Retina (tissue), 1 donor: ENCODE results near the gene PCGF1.

ENCODE experiments used
- DNase-seq: peaks from one replicate; pipeline ENCODE4 v3.0.0-alpha.2; 2016

Gene PCGF1

GRCh38 chr2:74507145-74507925 is at the start of gene PCGF1:
Gene PCGF1 (minus strand): TSS chr2:74507695. CDS start chr2:74507668, 27 bp downstream.
- peak; percentile 100 for DNase-seq

DNA sequence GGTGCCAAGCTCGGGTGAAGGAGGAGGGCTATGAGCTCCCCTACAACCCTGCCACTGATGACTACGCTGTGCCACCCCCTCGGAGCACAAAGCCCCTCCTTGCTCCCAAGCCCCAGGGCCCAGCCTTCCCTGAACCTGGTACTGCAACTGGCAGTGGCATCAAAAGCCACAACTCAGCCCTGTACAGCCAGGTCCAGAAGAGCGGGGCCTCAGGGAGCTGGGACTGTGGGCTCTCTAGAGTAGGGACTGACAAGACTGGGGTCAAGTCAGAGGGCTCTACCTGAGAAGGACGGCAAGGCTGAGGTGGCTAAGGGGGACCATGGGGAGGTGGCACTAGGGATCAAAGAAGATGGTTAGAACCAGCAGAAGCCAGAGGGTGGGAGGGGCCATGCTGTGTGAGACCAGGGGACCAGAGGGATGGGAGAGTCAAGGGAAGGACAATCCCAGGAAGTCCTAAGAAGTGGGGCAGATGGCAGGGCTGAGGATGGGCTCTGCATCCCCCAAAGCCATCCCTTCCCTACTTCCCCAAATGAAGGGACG is 49.4 kb upstream of the PCGF1 start:
- no peak for DNase-seq

- DNase-seq, result no peak
Observed at GRCh38 chr2:74556159-74556558, 48.7 kb upstream of the PCGF1 start.

DNA sequence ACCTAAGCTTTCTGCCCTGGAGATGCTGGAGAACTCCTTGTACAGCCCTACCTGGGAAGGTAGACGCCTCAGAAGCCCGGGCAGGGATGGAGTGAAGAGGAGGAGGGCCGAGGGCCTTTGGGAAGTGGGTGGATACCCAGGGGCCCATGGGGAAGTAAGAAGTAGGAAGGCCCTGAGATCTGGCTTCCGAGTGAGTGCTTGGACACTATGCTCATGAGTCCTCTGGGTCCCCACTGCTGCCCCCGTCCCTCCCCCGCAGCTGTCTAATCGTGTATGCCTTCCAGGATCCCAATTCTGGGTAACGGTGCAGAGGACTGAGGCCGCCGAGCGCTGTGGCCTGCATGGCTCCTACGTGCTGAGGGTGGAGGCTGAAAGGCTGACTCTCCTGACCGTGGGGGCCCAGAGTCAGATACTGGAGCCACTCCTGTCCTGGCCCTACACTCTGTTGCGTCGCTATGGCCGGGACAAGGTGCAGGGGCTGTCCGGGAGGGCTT is 48.2 kb upstream of the PCGF1 start:
- DNase-seq, result no peak

DNA sequence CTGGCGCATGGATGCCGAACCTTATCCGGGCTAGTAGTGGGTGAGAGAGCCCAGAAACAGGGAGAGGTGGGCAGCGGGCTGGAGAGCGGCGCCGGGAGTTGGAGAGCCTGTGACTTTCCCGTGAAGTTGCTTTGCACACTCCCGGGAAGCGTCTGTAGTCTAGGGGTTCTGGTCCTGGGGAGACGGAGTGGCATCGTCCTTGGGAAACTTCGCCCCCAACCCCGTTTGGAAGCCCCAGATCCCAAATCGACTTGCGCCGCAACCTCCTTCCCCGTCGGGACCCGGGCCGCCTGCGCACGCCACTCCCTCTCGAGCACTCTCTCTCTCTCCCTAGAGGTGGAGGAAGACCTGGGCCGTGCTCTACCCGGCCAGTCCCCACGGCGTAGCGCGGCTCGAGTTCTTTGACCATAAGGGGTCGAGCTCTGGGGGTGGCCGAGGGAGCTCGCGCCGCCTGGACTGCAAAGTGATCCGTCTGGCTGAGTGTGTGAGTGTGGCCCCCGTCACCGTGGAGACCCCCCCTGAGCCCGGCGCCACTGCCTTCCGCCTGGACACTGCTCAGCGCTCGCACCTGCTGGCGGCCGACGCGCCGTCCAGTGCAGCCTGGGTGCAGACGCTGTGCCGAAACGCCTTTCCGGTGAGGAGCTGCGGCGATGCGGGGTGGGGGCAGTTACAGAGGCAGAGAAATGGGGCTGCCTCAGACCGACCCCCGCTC is 47.5 kb upstream of the PCGF1 start:
- peak; percentile 84 for DNase-seq

GRCh38 chr2:74553892-74554819 is 46.7 kb upstream of the PCGF1 start, which contains the start of the genes DOK1 and LOXL3:
Gene DOK1 (plus strand): TSS chr2:74554720. CDS start chr2:74554755, 35 bp downstream.
Gene LOXL3 (minus strand): TSS chr2:74553942. CDS start chr2:74552634, 1,308 bp downstream.
- peak; percentile 93 for DNase-seq

DNA sequence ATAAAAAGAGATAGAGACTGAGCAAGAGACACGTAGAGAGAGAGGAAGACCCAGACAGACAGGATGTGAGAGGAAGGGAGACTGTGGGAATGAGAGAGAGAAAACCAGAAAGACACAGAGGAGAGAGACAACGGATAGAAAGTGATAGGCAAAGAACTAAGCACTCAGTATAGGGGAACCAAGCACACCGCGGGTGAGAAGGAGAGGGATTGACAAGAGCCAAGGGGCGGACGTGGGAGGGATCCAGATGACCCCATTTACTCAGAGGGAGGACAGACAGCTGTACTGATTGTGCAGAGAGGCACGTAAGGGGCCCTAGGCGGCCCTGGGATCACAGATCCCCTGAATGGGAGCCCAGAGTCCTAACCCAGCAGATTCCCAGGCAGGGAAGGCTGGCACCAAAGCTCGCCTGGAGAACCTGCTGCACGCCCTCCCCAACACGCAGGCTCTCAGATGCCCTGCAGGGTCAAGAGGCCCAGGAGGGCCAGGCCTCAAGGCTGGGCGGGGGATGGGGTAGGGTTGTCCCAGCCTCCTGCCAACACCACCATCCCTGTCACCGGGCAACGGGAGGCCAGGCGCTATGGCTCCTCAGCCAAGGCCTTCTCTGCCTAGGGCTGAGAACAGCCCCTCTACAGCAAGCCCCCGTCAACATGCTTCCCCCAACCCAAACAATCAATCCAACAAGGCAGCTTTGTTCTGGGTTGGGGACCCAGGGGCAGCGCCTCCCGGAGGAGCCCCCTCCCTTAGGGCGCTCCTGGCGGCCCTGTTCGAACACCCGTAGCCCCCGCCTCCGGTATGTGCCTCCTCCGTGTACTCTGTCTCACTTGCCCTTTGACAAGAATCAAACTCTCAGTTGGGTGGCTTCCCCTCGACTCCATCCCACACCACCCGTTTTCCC is 45.7 kb upstream of the PCGF1 start:
- DNase-seq, result peak; percentile 84

DNA sequence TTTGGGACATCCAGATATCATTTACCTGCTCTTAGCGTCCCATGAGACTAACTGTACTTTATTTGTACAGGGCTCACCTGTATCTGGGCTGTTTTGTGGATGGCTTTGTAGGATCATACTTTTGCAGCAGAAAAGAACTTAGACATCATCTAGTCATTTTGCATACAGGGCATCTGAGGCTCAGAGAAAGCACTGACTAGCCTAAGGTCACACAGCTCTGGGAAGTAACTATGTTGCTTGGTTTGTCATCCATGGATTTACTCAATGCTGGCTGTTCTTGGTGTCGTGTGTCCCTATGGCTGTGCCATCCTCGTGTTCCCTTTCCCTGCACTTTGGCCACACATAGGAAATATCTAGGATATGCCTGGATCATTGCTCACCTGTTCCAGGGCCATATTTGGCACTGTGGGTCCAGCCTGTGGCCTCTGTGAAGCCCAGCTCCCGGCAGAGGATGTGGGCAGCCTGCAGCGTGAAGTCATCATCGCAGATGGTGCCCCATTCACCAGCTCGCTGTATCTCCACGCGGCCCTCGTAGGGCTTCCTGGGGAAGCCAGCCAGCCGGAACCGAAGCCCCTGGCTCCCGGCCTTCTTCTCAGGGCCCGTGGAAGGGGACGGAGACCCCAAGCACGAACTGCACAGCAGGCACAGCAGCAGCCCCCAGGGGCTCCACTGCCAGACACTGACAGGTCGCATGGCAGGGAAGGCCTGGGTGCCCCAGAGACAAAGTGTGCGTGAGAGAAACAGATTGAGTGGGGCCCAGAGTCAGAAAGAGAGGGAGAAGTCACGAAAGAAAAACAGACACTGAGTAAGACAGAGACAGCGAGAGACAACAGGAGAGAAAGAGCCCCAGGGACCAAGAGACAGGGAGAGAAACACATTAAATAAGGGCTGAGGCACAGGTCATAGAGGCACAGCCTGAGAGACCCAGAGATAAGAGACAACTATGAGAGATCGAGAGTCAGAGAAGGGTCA is 44.7 kb upstream of the PCGF1 start:
- peak; percentile 23 for DNase-seq

DNA sequence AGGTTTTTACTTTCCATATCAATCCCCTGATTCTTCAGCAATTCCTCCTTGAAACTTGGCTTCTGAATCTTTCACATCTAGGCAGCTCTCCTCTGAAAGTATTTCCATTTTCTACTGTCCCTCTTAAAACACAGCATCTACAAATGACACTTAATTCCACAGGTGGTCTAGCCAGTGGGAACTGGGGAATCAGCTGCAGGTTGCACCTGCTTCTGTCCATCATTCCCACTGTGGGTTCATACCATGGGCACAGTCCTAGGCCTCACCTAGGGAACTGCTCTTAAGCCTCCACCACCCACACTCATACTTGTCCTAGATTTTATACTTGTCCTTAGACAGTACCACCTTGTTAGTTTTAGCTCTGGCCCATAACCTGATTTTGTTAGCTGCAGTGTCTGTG is 44.0 kb upstream of the PCGF1 start:
- DNase-seq, result no peak

DNA sequence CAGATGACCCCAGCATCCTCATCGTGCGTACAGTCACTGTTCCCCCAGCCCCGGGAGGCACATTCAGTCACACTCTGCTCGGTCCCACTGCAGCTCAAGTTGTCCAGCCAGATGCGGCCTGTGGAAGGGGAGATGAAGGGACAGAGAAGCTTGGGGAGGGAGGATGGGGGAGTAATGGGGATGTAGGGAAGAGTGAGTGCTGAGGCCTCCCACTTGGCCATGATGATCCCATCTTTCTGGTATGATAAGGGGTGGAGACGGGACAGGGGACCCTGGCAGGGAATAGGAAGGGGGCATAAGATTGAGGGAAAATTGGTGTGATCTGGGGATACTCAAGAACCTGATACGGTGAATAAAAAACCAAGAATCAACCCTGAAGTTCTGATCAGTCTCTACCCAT is 42.7 kb upstream of the PCGF1 start:
- DNase-seq, result no peak

GRCh38 chr2:74548900-74549826 is 41.7 kb upstream of the PCGF1 start:
- peak; percentile 86 for DNase-seq

DNA sequence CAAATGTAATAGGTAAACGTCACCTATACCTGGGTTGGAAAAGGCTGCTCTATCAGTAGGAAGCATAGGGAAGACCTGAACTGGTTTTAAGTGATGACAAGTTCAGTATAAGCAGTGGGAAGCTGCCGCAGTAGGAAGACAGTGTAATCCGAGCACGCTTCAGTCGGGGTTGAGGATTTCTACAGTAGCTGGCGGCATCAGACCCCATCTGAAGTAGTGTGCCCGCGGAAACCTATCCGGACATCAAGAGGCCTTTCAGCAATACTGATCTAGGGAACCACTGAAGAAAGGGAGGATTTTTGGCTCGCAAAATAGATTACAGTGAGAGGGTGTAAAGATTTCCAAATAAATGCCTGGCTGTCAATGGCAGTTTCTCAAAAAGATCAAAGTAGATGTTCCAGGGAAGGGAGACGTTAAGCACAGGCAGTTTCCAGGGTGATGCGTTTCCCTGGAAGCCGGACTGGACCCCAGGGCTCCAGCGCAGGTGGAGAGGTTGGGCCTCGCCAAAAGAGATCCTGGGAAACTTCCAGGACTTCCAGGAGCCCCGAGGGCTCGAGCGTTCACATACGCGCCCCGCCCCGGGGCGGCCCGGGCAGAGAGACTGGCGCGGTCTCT is 40.9 kb upstream of the PCGF1 start:
- peak; percentile 58 for DNase-seq

DNA sequence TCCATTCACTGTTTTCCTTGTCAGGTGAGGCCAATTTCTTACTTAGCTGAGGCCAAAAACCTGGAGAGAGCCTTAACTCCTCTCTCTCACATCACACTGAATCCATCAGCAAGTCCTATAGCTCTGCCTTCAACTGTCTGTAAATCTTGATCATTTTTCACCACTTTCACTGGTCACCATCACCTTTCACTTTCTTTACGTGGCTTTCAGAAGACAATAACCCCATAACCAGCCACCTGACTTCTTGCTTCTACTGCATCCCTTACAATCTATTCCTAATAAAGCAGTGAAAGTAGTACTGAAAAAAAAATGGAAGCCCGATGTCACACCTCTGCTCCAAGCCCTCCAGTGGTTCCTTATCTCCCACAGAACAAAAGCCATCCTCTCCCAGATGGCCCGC is 38.5 kb upstream of the PCGF1 start:
- DNase-seq, result no peak

DNA sequence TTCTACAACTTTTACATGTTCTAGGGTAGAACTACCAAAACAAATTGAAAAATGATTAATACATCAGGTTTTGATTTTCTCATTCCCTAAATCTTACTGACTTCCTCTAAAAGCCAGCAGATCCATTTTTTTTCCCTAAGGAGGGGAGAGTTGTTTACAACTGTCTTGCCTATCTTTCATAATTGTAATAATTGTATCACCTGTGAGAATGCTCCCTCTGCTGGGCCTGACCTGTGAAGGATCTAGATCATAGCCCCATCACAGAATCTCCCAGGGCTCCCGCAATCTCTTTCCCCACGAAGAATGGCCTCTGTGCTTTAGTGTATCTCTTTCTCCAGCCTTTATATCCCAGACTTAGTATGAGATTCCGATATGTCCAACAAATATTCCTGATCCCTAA is 37.1 kb upstream of the PCGF1 start:
- no peak for DNase-seq

DNA sequence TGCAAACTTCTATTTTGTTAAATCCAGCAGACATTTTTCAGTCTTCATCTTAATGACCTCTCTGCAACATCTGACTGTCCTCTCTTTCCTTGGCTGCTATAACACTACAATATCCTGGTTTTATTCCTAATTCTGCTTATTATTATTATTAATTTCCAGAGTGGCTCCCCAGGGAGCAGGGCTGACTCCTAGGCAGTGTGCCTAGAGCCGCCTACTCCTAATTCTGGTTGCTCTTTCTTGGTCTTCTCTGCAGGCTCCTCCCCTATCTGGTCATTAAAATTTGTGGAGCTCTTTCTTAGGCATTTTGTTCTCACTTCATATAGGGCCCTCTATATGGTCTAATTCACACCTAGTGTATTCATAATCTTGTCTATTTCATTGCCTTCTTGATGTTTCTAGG is 35.5 kb upstream of the PCGF1 start:
- DNase-seq, result no peak

DNA sequence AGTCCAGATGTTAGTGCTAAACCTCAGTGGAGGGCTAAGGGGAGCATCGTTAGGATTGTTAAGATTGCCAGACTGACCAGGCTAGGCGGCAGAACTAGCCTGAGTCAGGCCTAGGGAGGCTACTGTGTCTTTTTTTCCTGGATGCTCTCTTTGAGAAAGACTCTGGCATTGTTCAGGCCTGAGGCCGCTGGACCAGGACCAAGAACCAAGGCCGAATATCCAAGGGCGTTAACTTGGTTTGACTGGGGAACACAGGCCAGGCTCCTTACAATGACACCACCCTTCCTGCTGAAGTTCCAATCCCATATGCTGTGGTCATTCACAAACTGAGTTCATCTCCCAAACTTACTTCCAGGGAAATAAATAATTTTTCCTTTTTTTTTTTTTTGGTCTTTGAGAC is 32.8 kb upstream of the PCGF1 start:
- no peak for DNase-seq

DNA sequence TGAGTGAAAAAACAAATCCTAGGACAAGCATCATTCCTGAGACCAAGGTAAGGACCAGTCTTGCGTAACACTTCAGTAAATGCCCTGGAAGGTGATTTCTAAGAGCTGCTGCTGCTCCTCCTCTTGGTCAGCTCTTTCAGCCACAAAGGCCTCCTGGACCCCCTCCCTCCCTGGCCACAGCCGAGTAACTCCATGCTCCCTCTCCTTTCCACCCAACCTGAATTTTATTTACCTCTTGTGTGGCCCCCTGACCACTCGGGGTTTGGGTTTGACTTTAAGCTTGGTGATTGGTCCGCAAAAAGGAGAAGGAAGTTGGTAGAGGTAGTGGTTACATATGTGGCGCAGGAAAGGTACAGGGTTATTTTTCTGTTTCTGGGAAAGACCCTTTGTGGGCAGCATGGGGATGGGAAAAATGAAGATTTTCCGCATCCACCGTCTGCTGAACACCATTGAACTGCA is 31.4 kb upstream of the PCGF1 start:
- no peak for DNase-seq

GRCh38 chr2:74537140-74537539 is 29.6 kb upstream of the PCGF1 start:
- no peak for DNase-seq
